H1 (cell line): Measurements from ENCODE around the gene AKAP12. TPM values are rescaled to one million over a fixed set of nuclear protein-coding genes. Genes with fewer than 3 reads are reported as not detected.

ENCODE experiments used
- CTCF ChIA-PET: fragments of 300-600 bp; sonication (Branson Sonifier 250); formaldehyde crosslinking; loops from one replicate; lab custom pipeline; 2021; ENCODE audit not compliant: partially characterized antibody; lab: Charles Lee
- POLR2A ChIA-PET: fragments of 300-600 bp; sonication (Branson Sonifier 250); formaldehyde crosslinking; loops from one replicate; lab custom pipeline; 2021; ENCODE audit warnings: inconsistent platforms; ENCODE audit not compliant: partially characterized antibody; lab: Charles Lee
- DNase-seq, 2 experiments: peaks; one replicate each; pipeline versions ENCODE4 v3.0.0 to v3.0.0-alpha.2; 2010 to 2022; ENCODE audit warnings: low spot score in 2 of 2, low read depth in 1 of 2, mixed read lengths in 1 of 2
- FAIRE-seq: peaks from 2 replicates; lab custom pipeline; 2011; peaks lifted over from hg19 to GRCh38; lab: Jason Lieb, UNC
- H2AFZ ChIP-seq: 2 replicates; pipeline ENCODE4 v1.8.1; 2012; ENCODE audit warnings: low read length, inconsistent platforms
- H2AK5ac ChIP-seq: 2 replicates; pipeline ENCODE4 v1.6.1; 2013; ENCODE audit warnings: low read depth, low read length
- H2BK120ac ChIP-seq: replicated peaks from 2 replicates; pipeline ENCODE3; 2013; ENCODE audit warnings: low read depth, low read length, inconsistent platforms
- H2BK12ac ChIP-seq: 2 replicates; pipeline ENCODE4 v1.6.1; 2013; ENCODE audit warnings: low read depth, low read length
- H2BK15ac ChIP-seq: 2 replicates; pipeline ENCODE4 v1.6.1; 2013; ENCODE audit warnings: low read length
- H2BK20ac ChIP-seq: 2 replicates; pipeline ENCODE4 v1.6.1; 2013; ENCODE audit warnings: low read length
- H2BK5ac ChIP-seq: 2 replicates; pipeline ENCODE4 v1.6.1; 2013; ENCODE audit warnings: low read depth, low read length
- H3K14ac ChIP-seq: 2 replicates; pipeline ENCODE4 v1.6.1; 2013; ENCODE audit warnings: inconsistent platforms; ENCODE audit not compliant: insufficient read length
- H3K18ac ChIP-seq: 2 replicates; pipeline ENCODE4 v1.6.1; 2013; ENCODE audit warnings: low read length; ENCODE audit errors: extremely low read depth
- H3K23ac ChIP-seq: 2 replicates; pipeline ENCODE4 v1.6.1; 2013; ENCODE audit warnings: inconsistent platforms; ENCODE audit not compliant: insufficient read length
- H3K23me2 ChIP-seq: 2 replicates; pipeline ENCODE4 v1.6.1; 2013; ENCODE audit warnings: low read depth, low read length
- H3K27ac ChIP-seq: 2 replicates; pipeline ENCODE4 v1.6.1; 2011; ENCODE audit warnings: low read depth, low read length, inconsistent platforms
- H3K27me3 ChIP-seq, 4 experiments: replicated peaks in 1 of 4; 1 replicate in 1 of 4; 2 replicates in 3 of 4; pipeline versions ENCODE4 v1.6.1 to v1.8.1; 2011 to 2013; ENCODE audit warnings: low read length in 3 of 4, mild to moderate bottlenecking in 3 of 4, inconsistent platforms in 2 of 4, mixed read lengths in 2 of 4, moderate library complexity in 1 of 4; ENCODE audit not compliant: control insufficient read depth in 3 of 4, insufficient read depth in 3 of 4; ENCODE audit errors: extremely low read depth in 1 of 4
- H3K36me3 ChIP-seq, 4 experiments: 2 replicates each; pipeline versions ENCODE4 v1.6.1 to v1.8.1; 2011 to 2013; ENCODE audit warnings: mild to moderate bottlenecking in 4 of 4, low read length in 3 of 4, moderate library complexity in 2 of 4, control low read depth in 1 of 4, inconsistent platforms in 1 of 4; ENCODE audit not compliant: insufficient read depth in 4 of 4, control insufficient read depth in 2 of 4
- H3K4ac ChIP-seq: replicated peaks from 2 replicates; pipeline ENCODE3; 2013; ENCODE audit warnings: low read length, low read depth, mixed read lengths, inconsistent platforms; ENCODE audit not compliant: insufficient read length
- H3K4me1 ChIP-seq, 4 experiments: replicated peaks in 1 of 4; 1 replicate in 1 of 4; 2 replicates in 3 of 4; pipeline versions ENCODE4 v1.6.1 to v1.8.1; 2011 to 2013; ENCODE audit warnings: low read length in 3 of 4, inconsistent platforms in 2 of 4, mixed read lengths in 1 of 4; ENCODE audit not compliant: insufficient read depth in 4 of 4, control insufficient read depth in 3 of 4
- H3K4me2 ChIP-seq, 2 experiments: 2 replicates each; pipeline versions ENCODE4 v1.6.1 to v1.8.1; 2011 to 2013; ENCODE audit warnings: low read depth in 2 of 2, low read length in 2 of 2, control low read depth in 1 of 2, inconsistent platforms in 1 of 2, mild to moderate bottlenecking in 1 of 2; ENCODE audit not compliant: insufficient read depth in 1 of 2
- H3K4me3 ChIP-seq, 4 experiments: fragments of 200-600, 300-600 bp in 1 of 4; sonication (generic), shearing (Covaris generic), sonication (Bioruptor Twin) in 1 of 4; 2 replicates each; pipeline versions ENCODE4 v1.5.1 to v1.8.1; 2011 to 2016; ENCODE audit warnings: low read length in 4 of 4, low read depth in 3 of 4, control low read depth in 2 of 4, inconsistent platforms in 2 of 4, mild to moderate bottlenecking in 2 of 4, mixed read lengths in 1 of 4, moderate library complexity in 1 of 4; ENCODE audit not compliant: insufficient read depth in 2 of 4; ENCODE audit errors: extremely low read depth in 1 of 4
- H3K56ac ChIP-seq: replicated peaks from 2 replicates; pipeline ENCODE3; 2013; ENCODE audit warnings: low read depth, mild to moderate bottlenecking, mixed read lengths, low read length, inconsistent platforms; ENCODE audit not compliant: insufficient read length
- H3K79me1 ChIP-seq: 2 replicates; pipeline ENCODE4 v1.6.1; 2013; ENCODE audit warnings: low read depth, low read length, control low read depth
- H3K79me2 ChIP-seq, 2 experiments: 2 replicates each; pipeline versions ENCODE4 v1.6.1 to v1.8.1; 2012 to 2013; ENCODE audit warnings: low read length in 2 of 2, mild to moderate bottlenecking in 2 of 2, inconsistent platforms in 1 of 2; ENCODE audit not compliant: insufficient read depth in 2 of 2, control insufficient read depth in 1 of 2
- H3K9ac ChIP-seq, 4 experiments: replicated peaks in 1 of 4; 1 replicate in 1 of 4; 2 replicates in 3 of 4; pipeline versions ENCODE4 v1.6.1 to v1.8.1; 2011 to 2013; ENCODE audit warnings: low read depth in 3 of 4, low read length in 3 of 4, control low read depth in 2 of 4, mild to moderate bottlenecking in 2 of 4, moderate library complexity in 2 of 4, inconsistent platforms in 1 of 4; ENCODE audit errors: extremely low read depth in 1 of 4
- H3K9me3 ChIP-seq, 2 experiments: 2 replicates each; pipeline versions ENCODE4 v1.6.1 to v1.8.1; 2012 to 2013; ENCODE audit warnings: mild to moderate bottlenecking in 2 of 2, moderate library complexity in 2 of 2, control low read depth in 1 of 2, inconsistent platforms in 1 of 2, low read depth in 1 of 2, low read length in 1 of 2, mixed read lengths in 1 of 2; ENCODE audit not compliant: insufficient read depth in 2 of 2
- H4K20me1 ChIP-seq, 2 experiments: replicated peaks in 1 of 2; 2 replicates each; pipeline versions ENCODE3 to v1.8.1; 2011 to 2013; ENCODE audit warnings: inconsistent platforms in 2 of 2, low read length in 2 of 2, mild to moderate bottlenecking in 1 of 2; ENCODE audit not compliant: insufficient read depth in 2 of 2, control insufficient read depth in 1 of 2
- H4K5ac ChIP-seq: 2 replicates; pipeline ENCODE4 v1.6.1; 2013; ENCODE audit warnings: low read length, low read depth, mixed read lengths, inconsistent platforms; ENCODE audit not compliant: insufficient read length
- H4K8ac ChIP-seq: 2 replicates; pipeline ENCODE4 v1.8.0; 2013; ENCODE audit warnings: mild to moderate bottlenecking, moderate library complexity, low read length, inconsistent platforms; ENCODE audit not compliant: insufficient read depth; ENCODE audit errors: extremely low read depth
- H4K91ac ChIP-seq: replicated peaks from 2 replicates; pipeline ENCODE3; 2013; ENCODE audit warnings: low read length, mixed read lengths, inconsistent platforms; ENCODE audit not compliant: insufficient read length
- ASH2L ChIP-seq: fragments of 200-600, 300-600 bp; sonication (generic); IDR thresholded peaks from one replicate; pipeline ENCODE4 v1.7.1; 2017; ENCODE audit warnings: low read length
- BACH1 ChIP-seq: IDR thresholded peaks from 2 replicates; pipeline ENCODE4 v1.6.1; 2012; ENCODE audit warnings: low read length, improper control_type of control experiment
- CREB1 ChIP-seq: IDR thresholded peaks from 2 replicates; pipeline ENCODE4 v1.6.1; 2012; ENCODE audit warnings: inconsistent platforms
- EGR1 ChIP-seq: IDR thresholded peaks from 2 replicates; pipeline ENCODE4 v1.6.1; 2011; ENCODE audit warnings: low read depth, low read length, borderline replicate concordance
- SIN3A ChIP-seq, 2 experiments: IDR thresholded peaks in 1 of 2; conservative IDR thresholded peaks in 1 of 2; 2 replicates each; pipeline ENCODE4 v1.6.1; 2011 to 2012; ENCODE audit warnings: low read length in 2 of 2, improper control_type of control experiment in 1 of 2, low read depth in 1 of 2, mild to moderate bottlenecking in 1 of 2
- SIX5 ChIP-seq: IDR thresholded peaks from 2 replicates; pipeline ENCODE4 v1.6.1; 2011; ENCODE audit warnings: mild to moderate bottlenecking, low read depth, low read length
- TBP ChIP-seq: IDR thresholded peaks from 2 replicates; pipeline ENCODE4 v1.6.1; 2011; ENCODE audit warnings: low read depth, low read length, improper control_type of control experiment
- YY1 ChIP-seq: IDR thresholded peaks from 2 replicates; pipeline ENCODE4 v1.6.1; 2011; ENCODE audit warnings: low read depth, mild to moderate bottlenecking, low read length
- WGBS, 2 experiments: shearing (Covaris generic) in 1 of 2; methylation state at CpG; one replicate each; pipeline versions ENCODE4 v1.1.6 to v1.1.7; 2013 to 2015; ENCODE audit warnings: low lambda C conversion rate in 2 of 2, mixed read lengths in 2 of 2, inconsistent platforms in 1 of 2, low coverage in 1 of 2, missing lambda C conversion rate in 1 of 2; ENCODE audit not compliant: insufficient replicate concordance in 2 of 2, insufficient coverage in 1 of 2, insufficient read length in 1 of 2; ENCODE audit errors: extremely low coverage in 1 of 2, missing lambda C conversion rate in 1 of 2; 5-methylcytosine and 5-hydroxymethylcytosine counted together
- polyA plus RNA-seq, 7 experiments: library from polyadenylated mRNA; depleted of rRNA in 3 of 7; stranded (reverse) in 5 of 7; unstranded in 2 of 7; fragments of >200 nt in 5 of 7; fragments of 200-250 nt in 2 of 7; gene quantifications; 1 replicate in 5 of 7; 2 replicates in 1 of 7; 4 replicates in 1 of 7; pipeline versions ENCODE4 v1.2.1 to v1.2.3, GENCODE V29; 2011 to 2013; ENCODE audit warnings: missing spikeins in 2 of 7, mixed read lengths in 2 of 7
- total RNA-seq: library from RNA; stranded (reverse); fragmentation: NEBNext Ultra II Directional; extraction: Animal tissue kit (Norgen Biotek cat#: 25700); gene quantifications from 2 replicates; pipeline ENCODE4 v1.2.1, GENCODE V29; 2021
- TF ChIP-seq, protein P1 (sequence below), 3 experiments: IDR thresholded peaks; 1 replicate in 2 of 3; 2 replicates in 1 of 3; pipeline versions ENCODE4 v1.5.1 to v1.6.1; 2011; ENCODE audit warnings: low read length in 3 of 3, mild to moderate bottlenecking in 3 of 3, inconsistent platforms in 2 of 3, low read depth in 1 of 3, moderate library complexity in 1 of 3; ENCODE audit not compliant: insufficient read depth in 1 of 3; ENCODE audit errors: control extremely low read depth in 1 of 3

AKAP12 gene
- total and polyA plus RNA-seq, 2 of the 8 experiments (the other 6 are each of a cell fraction or from before 2014, with no cell fraction given), result 14.6 to 79.2 TPM

DNA sequence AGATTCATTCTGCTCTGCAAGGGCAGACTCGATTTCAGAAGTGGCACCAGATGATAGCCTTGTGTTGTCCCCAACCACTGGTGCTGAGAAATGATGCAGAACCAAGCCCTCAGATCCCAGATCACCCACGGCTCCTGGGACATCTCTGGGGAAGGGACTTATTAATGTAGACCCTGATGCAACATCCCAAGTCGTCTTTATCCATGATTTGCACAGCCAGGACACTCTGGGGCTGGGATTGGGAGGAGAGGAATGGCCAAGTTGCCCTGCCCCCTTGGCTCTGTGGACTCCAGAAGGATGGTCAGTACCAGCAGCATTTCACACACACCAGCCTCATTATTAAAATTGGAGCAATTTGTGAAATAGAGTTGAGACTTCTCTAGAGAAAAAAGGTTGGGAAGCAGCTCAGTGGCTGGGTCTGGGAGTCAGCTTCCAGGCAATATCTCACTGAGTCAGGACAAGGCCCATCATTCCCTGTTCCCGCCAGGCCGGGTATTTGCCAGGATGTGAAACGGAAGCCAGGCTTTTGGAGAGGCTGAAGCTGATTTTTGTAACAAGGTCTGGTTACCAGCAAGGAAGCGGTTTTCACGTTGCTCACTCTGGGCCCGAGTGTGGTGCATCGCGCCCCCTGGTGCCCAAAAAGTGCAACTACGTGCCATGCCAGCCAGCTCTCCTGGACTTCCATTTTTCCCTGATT, 84.2 kb downstream of the AKAP12 start:
- Histone ChIP-seq H4K20me1 (peaks cover 0 to 1% of the 10 kb centered on the region in 2 experiments), H4K8ac (peak overlapping the region; percentile 23; the same call in 1 of the 2 replicates), H2BK15ac (no peak overlapping the region), H3K36me3 (no peaks in the 10 kb centered on the region), H3K18ac (no peak overlapping the region), H3K27ac (no peak overlapping the region), H3K9me3 (no peaks in the 10 kb centered on the region), H2BK20ac (no peak overlapping the region), H3K4me2 (no peak overlapping the region), H2BK12ac (peak overlapping the region; percentile 7; the same call in 1 of the 2 replicates), H2BK5ac (no peak overlapping the region), H4K91ac (no peak overlapping the region), H3K4me3 (no peak overlapping the region), H2AFZ (no peak overlapping the region), H3K23me2 (no peaks in the 10 kb centered on the region; the same call in 1 of the 2 replicates), H3K4ac (no peak overlapping the region), H3K79me2 (no peaks in the 10 kb centered on the region; a peak in 1 of 4 replicates), H3K4me1 (peaks cover 0 to 3% (median 0%) of the 10 kb centered on the region in 4 experiments; a peak in 3 of 7 replicates), H3K14ac (no peak overlapping the region), H2AK5ac (no peak overlapping the region), H3K9ac (no peak overlapping the region), H3K27me3 (peaks cover 0 to 6% (median 1%) of the 10 kb centered on the region in 4 experiments; a peak in 2 of 7 replicates), H3K79me1 (no peaks in the 10 kb centered on the region; the same call in 1 of the 2 replicates), H2BK120ac (no peak overlapping the region), H3K23ac (no peak overlapping the region), H4K5ac (no peak overlapping the region), H3K56ac (no peak overlapping the region)
- peak; percentile 57 for FAIRE-seq
- DNase-seq, result peak; percentile 63 to 97
- ChIA-PET CTCF (interaction anchor here (0.5 to 8.7 kb wide), 59 partner anchors 10 to 435 kb away, joined by 3 to 133 read pairs (median 4); no protein-coding TSS in a partner anchor), POLR2A (interaction anchor here (0.6 to 2.6 kb wide), 9 partner anchors 9 to 446 kb away, joined by 3 to 20 read pairs (median 3); partner anchors contain the start of gene AKAP12)
- WGBS, 2 experiments, result 22% methylated on average over 12 of the region's 12 CpGs; no CpG with 5 or more reads in 1 of the 2 experiments
- TF ChIP-seq SIX5, result no peak
- no peak for TF ChIP-seq BACH1
- peak; percentile 60; the same call in 1 of the 2 replicates for TF ChIP-seq CREB1
- peak; percentile 79; the same call in 1 of the 2 replicates for TF ChIP-seq YY1
- TF ChIP-seq TBP, result no peak
- TF ChIP-seq, protein P1, sequence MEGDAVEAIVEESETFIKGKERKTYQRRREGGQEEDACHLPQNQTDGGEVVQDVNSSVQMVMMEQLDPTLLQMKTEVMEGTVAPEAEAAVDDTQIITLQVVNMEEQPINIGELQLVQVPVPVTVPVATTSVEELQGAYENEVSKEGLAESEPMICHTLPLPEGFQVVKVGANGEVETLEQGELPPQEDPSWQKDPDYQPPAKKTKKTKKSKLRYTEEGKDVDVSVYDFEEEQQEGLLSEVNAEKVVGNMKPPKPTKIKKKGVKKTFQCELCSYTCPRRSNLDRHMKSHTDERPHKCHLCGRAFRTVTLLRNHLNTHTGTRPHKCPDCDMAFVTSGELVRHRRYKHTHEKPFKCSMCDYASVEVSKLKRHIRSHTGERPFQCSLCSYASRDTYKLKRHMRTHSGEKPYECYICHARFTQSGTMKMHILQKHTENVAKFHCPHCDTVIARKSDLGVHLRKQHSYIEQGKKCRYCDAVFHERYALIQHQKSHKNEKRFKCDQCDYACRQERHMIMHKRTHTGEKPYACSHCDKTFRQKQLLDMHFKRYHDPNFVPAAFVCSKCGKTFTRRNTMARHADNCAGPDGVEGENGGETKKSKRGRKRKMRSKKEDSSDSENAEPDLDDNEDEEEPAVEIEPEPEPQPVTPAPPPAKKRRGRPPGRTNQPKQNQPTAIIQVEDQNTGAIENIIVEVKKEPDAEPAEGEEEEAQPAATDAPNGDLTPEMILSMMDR (IDR thresholded peaks at IDR 0.05; ENCODE audit: control extremely low read depth in 1 of 3, insufficient read depth in 1 of 3, low read depth in 1 of 3, low read length in 3 of 3), result peak; percentile 91 to 99 (median 98)
- TF ChIP-seq ASH2L, result peak; percentile 30
- 0 out of 4 replicates have a peak, but pooled peaks of 1 of the 2 experiments have one; percentile 26 for TF ChIP-seq SIN3A (conservative IDR thresholded peaks at IDR 0.05 in 1 of 2, IDR thresholded peaks at IDR 0.05 in 1 of 2; ENCODE audit: low read depth in 1 of 2, low read length in 2 of 2)
- no peak for TF ChIP-seq EGR1
